ENCODE data around the gene PCNX3. TPM values are rescaled to one million over a fixed set of nuclear protein-coding genes. Genes with fewer than 3 reads are reported as not detected.

Gene PCNX3
- total and polyA plus RNA-seq, 10 of the 15 experiments (the other 5 are each of a cell fraction or from before 2014, with no cell fraction given) = 0.03 to 46.6 (median 8.4) TPM

GRCh38 chr11:65615229-65615949 is at the start of gene PCNX3 (continued):
- TF ChIP-seq, protein P1, sequence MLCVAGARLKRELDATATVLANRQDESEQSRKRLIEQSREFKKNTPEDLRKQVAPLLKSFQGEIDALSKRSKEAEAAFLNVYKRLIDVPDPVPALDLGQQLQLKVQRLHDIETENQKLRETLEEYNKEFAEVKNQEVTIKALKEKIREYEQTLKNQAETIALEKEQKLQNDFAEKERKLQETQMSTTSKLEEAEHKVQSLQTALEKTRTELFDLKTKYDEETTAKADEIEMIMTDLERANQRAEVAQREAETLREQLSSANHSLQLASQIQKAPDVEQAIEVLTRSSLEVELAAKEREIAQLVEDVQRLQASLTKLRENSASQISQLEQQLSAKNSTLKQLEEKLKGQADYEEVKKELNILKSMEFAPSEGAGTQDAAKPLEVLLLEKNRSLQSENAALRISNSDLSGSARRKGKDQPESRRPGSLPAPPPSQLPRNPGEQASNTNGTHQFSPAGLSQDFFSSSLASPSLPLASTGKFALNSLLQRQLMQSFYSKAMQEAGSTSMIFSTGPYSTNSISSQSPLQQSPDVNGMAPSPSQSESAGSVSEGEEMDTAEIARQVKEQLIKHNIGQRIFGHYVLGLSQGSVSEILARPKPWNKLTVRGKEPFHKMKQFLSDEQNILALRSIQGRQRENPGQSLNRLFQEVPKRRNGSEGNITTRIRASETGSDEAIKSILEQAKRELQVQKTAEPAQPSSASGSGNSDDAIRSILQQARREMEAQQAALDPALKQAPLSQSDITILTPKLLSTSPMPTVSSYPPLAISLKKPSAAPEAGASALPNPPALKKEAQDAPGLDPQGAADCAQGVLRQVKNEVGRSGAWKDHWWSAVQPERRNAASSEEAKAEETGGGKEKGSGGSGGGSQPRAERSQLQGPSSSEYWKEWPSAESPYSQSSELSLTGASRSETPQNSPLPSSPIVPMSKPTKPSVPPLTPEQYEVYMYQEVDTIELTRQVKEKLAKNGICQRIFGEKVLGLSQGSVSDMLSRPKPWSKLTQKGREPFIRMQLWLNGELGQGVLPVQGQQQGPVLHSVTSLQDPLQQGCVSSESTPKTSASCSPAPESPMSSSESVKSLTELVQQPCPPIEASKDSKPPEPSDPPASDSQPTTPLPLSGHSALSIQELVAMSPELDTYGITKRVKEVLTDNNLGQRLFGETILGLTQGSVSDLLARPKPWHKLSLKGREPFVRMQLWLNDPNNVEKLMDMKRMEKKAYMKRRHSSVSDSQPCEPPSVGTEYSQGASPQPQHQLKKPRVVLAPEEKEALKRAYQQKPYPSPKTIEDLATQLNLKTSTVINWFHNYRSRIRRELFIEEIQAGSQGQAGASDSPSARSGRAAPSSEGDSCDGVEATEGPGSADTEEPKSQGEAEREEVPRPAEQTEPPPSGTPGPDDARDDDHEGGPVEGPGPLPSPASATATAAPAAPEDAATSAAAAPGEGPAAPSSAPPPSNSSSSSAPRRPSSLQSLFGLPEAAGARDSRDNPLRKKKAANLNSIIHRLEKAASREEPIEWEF (IDR thresholded peaks at IDR 0.05; ENCODE audit: insufficient replicate concordance, low read depth, low read length) = peak; percentile 98
- TF ChIP-seq E4F1 (IDR thresholded peaks at IDR 0.05; ENCODE audit: borderline replicate concordance, partially characterized antibody) = peak; percentile 95
- TF ChIP-seq, protein P2, sequence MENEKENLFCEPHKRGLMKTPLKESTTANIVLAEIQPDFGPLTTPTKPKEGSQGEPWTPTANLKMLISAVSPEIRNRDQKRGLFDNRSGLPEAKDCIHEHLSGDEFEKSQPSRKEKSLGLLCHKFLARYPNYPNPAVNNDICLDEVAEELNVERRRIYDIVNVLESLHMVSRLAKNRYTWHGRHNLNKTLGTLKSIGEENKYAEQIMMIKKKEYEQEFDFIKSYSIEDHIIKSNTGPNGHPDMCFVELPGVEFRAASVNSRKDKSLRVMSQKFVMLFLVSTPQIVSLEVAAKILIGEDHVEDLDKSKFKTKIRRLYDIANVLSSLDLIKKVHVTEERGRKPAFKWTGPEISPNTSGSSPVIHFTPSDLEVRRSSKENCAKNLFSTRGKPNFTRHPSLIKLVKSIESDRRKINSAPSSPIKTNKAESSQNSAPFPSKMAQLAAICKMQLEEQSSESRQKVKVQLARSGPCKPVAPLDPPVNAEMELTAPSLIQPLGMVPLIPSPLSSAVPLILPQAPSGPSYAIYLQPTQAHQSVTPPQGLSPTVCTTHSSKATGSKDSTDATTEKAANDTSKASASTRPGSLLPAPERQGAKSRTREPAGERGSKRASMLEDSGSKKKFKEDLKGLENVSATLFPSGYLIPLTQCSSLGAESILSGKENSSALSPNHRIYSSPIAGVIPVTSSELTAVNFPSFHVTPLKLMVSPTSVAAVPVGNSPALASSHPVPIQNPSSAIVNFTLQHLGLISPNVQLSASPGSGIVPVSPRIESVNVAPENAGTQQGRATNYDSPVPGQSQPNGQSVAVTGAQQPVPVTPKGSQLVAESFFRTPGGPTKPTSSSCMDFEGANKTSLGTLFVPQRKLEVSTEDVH (IDR thresholded peaks at IDR 0.05; ENCODE audit: low read depth, partially characterized antibody) = peak; percentile 85
- TF ChIP-seq NFYA (IDR thresholded peaks at IDR 0.05; ENCODE audit: borderline replicate concordance, low read depth, low read length) = peak; percentile 76
- TF ChIP-seq BRCA1 (IDR thresholded peaks at IDR 0.05; ENCODE audit: low read depth, low read length) = no peak; the same call in 1 of the 2 replicates
- no peak for TF ChIP-seq ZNF592 (IDR thresholded peaks at IDR 0.05)
- peak; percentile 91 for TF ChIP-seq TBL1XR1 (IDR thresholded peaks at IDR 0.05; ENCODE audit: low read depth, low read length)
- TF ChIP-seq HSF1 (IDR thresholded peaks at IDR 0.05; ENCODE audit: low read depth, low read length) = peak; percentile 78; the same call in 1 of the 2 replicates
- TF ChIP-seq NFYB (IDR thresholded peaks at IDR 0.05; ENCODE audit: insufficient read depth, low read depth, low read length) = peak; percentile 99
- no peak for TF ChIP-seq PAX8 (IDR thresholded peaks at IDR 0.05)
- peak; percentile 64 for TF ChIP-seq POLR2A (IDR thresholded peaks at IDR 0.05; ENCODE audit: low read depth, low read length)
